Heart left ventricle (tissue), 16 donors: Measurements from ENCODE around the gene ELAVL1. TPM values are rescaled to one million over a fixed set of nuclear protein-coding genes. Genes with fewer than 3 reads are reported as not detected.
"Not testable (repeated sequence)": the region's sequence is repeated elsewhere in the genome, so short reads cannot be mapped to it uniquely, and the experiment has no call there.

Experiments
- ATAC-seq, 4 donors: fragments of 200-7000 bp; cut with Tn5 transposase; one replicate each; pipeline ENCODE4 v1.9.1; 2020 to 2022; ENCODE audit warnings: moderate library complexity in 4 of 4, mild to moderate bottlenecking in 3 of 4, moderate number of reproducible peaks in 1 of 4
- DNase-seq, 5 donors: peaks; one replicate each; pipeline ENCODE4 v3.0.0-alpha.2; 2020
- H3K27ac ChIP-seq, 12 donors: fragments of 200-600 bp; sonication (generic) in 4 of 12; one replicate each; pipeline versions ENCODE4 v1.5.0 to v1.8.0; 2016 to 2022; ENCODE audit warnings: mild to moderate bottlenecking in 2 of 12
- H3K27me3 ChIP-seq, 9 donors: fragments of 200-600 bp; sonication (generic) in 2 of 9; one replicate each; pipeline versions ENCODE4 v1.5.1 to v1.8.0; 2016 to 2022; ENCODE audit warnings: mild to moderate bottlenecking in 3 of 9
- H3K36me3 ChIP-seq, 9 donors: fragments of 200-600 bp; sonication (generic) in 2 of 9; one replicate each; pipeline versions ENCODE4 v1.5.0 to v1.8.0; 2018 to 2022; ENCODE audit warnings: mild to moderate bottlenecking in 2 of 9
- H3K4me1 ChIP-seq, 12 donors: fragments of 200-600 bp; sonication (generic) in 4 of 12; one replicate each; pipeline versions ENCODE4 v1.5.0 to v1.8.0; 2016 to 2022; ENCODE audit warnings: mild to moderate bottlenecking in 3 of 12
- H3K4me3 ChIP-seq, 12 donors: fragments of 200-600 bp; sonication (generic) in 4 of 12; one replicate each; pipeline versions ENCODE4 v1.5.0 to v1.8.0; 2017 to 2022; ENCODE audit warnings: mild to moderate bottlenecking in 9 of 12, moderate library complexity in 4 of 12
- H3K9me3 ChIP-seq, 12 donors: fragments of 200-600 bp; sonication (generic) in 4 of 12; one replicate each; pipeline versions ENCODE4 v1.5.0 to v1.8.0; 2016 to 2022; ENCODE audit warnings: mild to moderate bottlenecking in 1 of 12
- CTCF ChIP-seq, 12 donors: fragments of 200-600 bp; sonication (generic) in 4 of 12; IDR thresholded peaks; one replicate each; pipeline versions ENCODE4 v1.5.0 to v1.8.0; 2018 to 2022; ENCODE audit warnings: antibody characterized with exemption in 12 of 12, mild to moderate bottlenecking in 5 of 12
- POLR2A ChIP-seq, 2 donors: fragments of 450-650 bp; IDR thresholded peaks; one replicate each; pipeline ENCODE4 v1.6.1; 2017; ENCODE audit warnings: antibody characterized with exemption in 2 of 2, mild to moderate bottlenecking in 2 of 2, moderate library complexity in 2 of 2
- WGBS, 4 donors: extraction: QIAGEN DNeasy Blood & Tissue Kit in 2 of 4; methylation state at CpG; one replicate each; pipeline versions ENCODE4 v1.1.5 to v1.1.7; 2013 to 2018; 5-methylcytosine and 5-hydroxymethylcytosine counted together
- intact Hi-C, 10 donors: fragments of 100-400 bp; cut with DNase I; formaldehyde crosslinking; loops; one replicate each; pipeline versions ENCODE4 v1.11.1 to v1.14.2; 2022
- polyA plus RNA-seq, 2 donors: library from polyadenylated mRNA; stranded (reverse); fragments of 200-250 nt; gene quantifications; one replicate each; pipeline ENCODE4 v1.2.3, GENCODE V29; 2013
- total RNA-seq, 9 donors: library from RNA; depleted of rRNA in 2 of 9; stranded (reverse); fragments of >200 nt in 2 of 9; fragmentation: NEBNext Ultra II Directional in 3 of 9; extraction: Animal tissue kit (Norgen Biotek cat#: 25700) in 3 of 9; gene quantifications; one replicate each; pipeline versions ENCODE4 v1.1.0 to v1.2.4, GENCODE V29; 2016 to 2023
- donor health status: ischemic (EF 13 %, LVEDD 7.1; RV severe dilation, severe dysfunction).
- donor health status: healthy with polysubstance abuse.
- donor health status: DM: no; HTN: yes; CAD: no.
- donor health status: DM: no; HTN: no; CAD: no.
- donor health status: ischemic (EF 25% LVEDD 6.9; RV normal size, moderate dysfunction).
- donor health status: ischemic (EF 25% LVEDD 5.7; RV mildly dilated, moderate dysfunction).
- donor health status: healthy.
- donor health status: DM: yes; HTN: yes; CAD: no.
- donor health status: ischemic (EF 35%, LVEDD 5.7; RV mildly dilated, moderate dysfunction).
- donor health status: nonischemic (EF 11% LVEDD 7.7; RV severe dilation, severe dysfunction).
- donor health status: DM: yes; HTN: yes; CAD: no.
- donor health status: PGD.
- donor health status: ischemic (EF 29% LVEDD 5.4; RV normal size, mild dysfunction).
- donor health status: nonischemic (EF 23%, LVEDD 6.1; RV moderate dilation, normal function).

The ELAVL1 gene
- total and polyA plus RNA-seq, 11 donors, result 9.8 to 62.0 (median 52.6) TPM

GRCh38 chr19:7919610-7920518 lies 85.6 kb downstream of the ELAVL1 start, which contains the start of gene SNAPC2:
Gene SNAPC2, plus strand, starts transcription at chr19:7920338. Its CDS starts 29 bp downstream, at chr19:7920367.
- TF ChIP-seq CTCF (IDR thresholded peaks at IDR 0.05) (peak in 2 of 12 donors; percentile 10 to 14), POLR2A (IDR thresholded peaks at IDR 0.05) (peak in 1 of 2 donors; percentile 74)
- Histone ChIP-seq H3K4me1 (peaks cover 5 to 63% (median 38%) of the 10 kb centered on the region in 12 donors), H3K4me3 (peak within 1 kb of the TSS; percentile 52 to 98 (median 79)), H3K9me3 (no peaks in the 10 kb centered on the region), H3K36me3 (peaks cover 0 to 19% (median 14%) of the 10 kb centered on the region in 9 donors), H3K27ac (peak within 1 kb of the TSS; percentile 70 to 97 (median 90)), H3K27me3 (peaks cover 16 to 46% (median 32%) of the 10 kb centered on the region in 9 donors)
- 6 to 29% (median 11%) methylated on average over 29 to 62 of the region's 62 CpGs for WGBS, 4 donors
- peak; percentile 96 to 98 (median 98) for DNase-seq
- ATAC-seq, result peak; percentile 32 to 75 (median 68)
- intact Hi-C loops, result loop anchor here in 6 of 10 donors (1.0 to 5.0 kb wide), 4 partner anchors 15 to 68 kb away; partner anchors contain the start of gene MAP2K7 (in 2 of the 6)

GRCh38 chr19:7918615-7919421 lies 86.6 kb downstream of the ELAVL1 start:
- peak overlapping the region in 2 of 12 donors; percentile 89 to 96 for H3K27ac ChIP-seq
- no peak for ATAC-seq
- peaks cover 0 to 19% (median 14%) of the 10 kb centered on the region in 9 donors for H3K36me3 ChIP-seq
- peak in 1 of 5 donors; percentile 68 for DNase-seq
- no peaks in the 10 kb centered on the region for H3K9me3 ChIP-seq
- TF ChIP-seq CTCF (IDR thresholded peaks at IDR 0.05), result no peak
- TF ChIP-seq POLR2A (IDR thresholded peaks at IDR 0.05), result no peak
- H3K27me3 ChIP-seq, result peaks cover 16 to 51% (median 33%) of the 10 kb centered on the region in 9 donors
- intact Hi-C loops, result loop anchor here in 1 of 10 donors (2.0 kb wide), 1 partner anchor 14 kb away; no protein-coding TSS in a partner anchor
- 39 to 66% (median 51%) methylated on average over 25 to 42 of the region's 42 CpGs for WGBS, 4 donors
- peaks cover 5 to 64% (median 37%) of the 10 kb centered on the region in 12 donors for H3K4me1 ChIP-seq
- H3K4me3 ChIP-seq, result peak overlapping the region in 6 of 12 donors; percentile 57 to 89 (median 69)

GRCh38 chr19:7918062-7918614 lies 87.3 kb downstream of the ELAVL1 start:
- ATAC-seq, H3K9me3 ChIP-seq, DNase-seq: not testable (repeated sequence)
- intact Hi-C loops, result loop anchor here in 1 of 10 donors (2.0 kb wide), 1 partner anchor 13 kb away; no protein-coding TSS in a partner anchor
- peaks cover 16 to 51% (median 33%) of the 10 kb centered on the region in 9 donors for H3K27me3 ChIP-seq
- WGBS, 4 donors, result 29 to 44% (median 32%) methylated on average over 29 of the region's 29 CpGs
- peak overlapping the region in 11 of 12 donors; percentile 15 to 56 (median 39) for H3K4me3 ChIP-seq
- H3K27ac ChIP-seq, result peak overlapping the region in 7 of 12 donors; percentile 24 to 84 (median 75)
- H3K4me1 ChIP-seq, result peaks cover 5 to 64% (median 37%) of the 10 kb centered on the region in 12 donors
- peaks cover 0 to 17% (median 14%) of the 10 kb centered on the region in 9 donors for H3K36me3 ChIP-seq
